ENCODE results near the gene SLC6A8.
A peak's percentile ranks its signal among the peaks of the same experiment; 100 is the strongest.
"Not testable (repeated sequence)": the region's sequence is repeated elsewhere in the genome, so short reads cannot be mapped to it uniquely, and the experiment has no call there.

Gene SLC6A8

DNA sequence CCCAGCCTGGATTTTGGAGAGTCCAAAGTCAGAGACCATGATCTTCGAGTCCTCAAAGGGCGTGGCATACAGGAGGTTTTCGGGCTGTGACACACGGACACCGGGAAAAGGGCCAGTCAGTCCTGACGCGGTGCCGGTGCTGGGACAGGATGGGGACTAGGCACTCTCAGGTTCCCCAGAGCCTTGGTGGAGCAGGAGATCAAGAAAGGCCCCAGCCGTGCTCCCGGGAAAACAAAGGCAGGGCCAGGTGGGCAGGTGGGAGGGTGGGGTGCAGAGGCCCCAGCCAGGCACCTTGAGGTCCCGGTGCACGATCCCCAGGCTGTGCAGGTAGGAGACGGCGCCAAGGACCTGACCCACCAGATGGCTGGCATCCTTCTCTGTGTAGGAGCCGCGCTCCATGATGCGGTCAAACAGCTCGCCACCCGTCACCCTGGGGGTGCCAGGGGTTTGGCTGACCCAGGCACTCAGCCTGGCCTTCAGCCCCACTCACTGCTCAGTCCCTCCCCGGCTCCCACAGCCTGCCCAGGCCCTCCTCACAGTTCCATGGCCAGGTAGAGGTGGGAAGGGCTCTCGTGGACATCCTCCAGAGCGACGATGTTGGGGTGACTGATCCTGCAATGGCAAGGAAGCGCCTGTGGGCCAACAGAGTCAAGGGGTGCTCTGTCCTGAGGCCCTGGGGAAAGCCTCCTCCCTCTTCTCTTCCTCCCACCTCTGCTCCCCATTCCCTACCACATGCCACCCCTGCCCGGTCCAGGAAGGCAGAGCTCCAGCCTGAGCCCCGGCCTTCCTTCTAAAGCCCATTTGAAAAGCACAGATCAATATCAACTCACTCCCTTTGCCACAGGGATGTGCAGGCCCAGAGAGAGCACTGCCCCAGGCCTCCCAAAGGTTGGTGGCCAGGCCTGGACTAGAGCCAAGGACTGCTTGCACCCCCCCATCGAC, 15.9 kb upstream of the SLC6A8 start:
- no peaks in the 10 kb centered on the region for H3K9me3 Mint-ChIP-seq
- ATAC-seq (replicated peaks; ENCODE audit: extremely low read depth, poor library complexity, severe bottlenecking): no peak
- no peak overlapping the region for H3K27ac Mint-ChIP-seq (ENCODE audit: low read depth)
- no peak for DNase-seq (ENCODE audit: low spot score in 2 of 2)
- H3K27me3 Mint-ChIP-seq: peaks cover 34% of the 10 kb centered on the region
- no peak overlapping the region for H3K4me3 Mint-ChIP-seq
- peaks cover 13% of the 10 kb centered on the region for H3K4me1 Mint-ChIP-seq
- H3K36me3 Mint-ChIP-seq (ENCODE audit: insufficient read depth): no peaks in the 10 kb centered on the region

DNA sequence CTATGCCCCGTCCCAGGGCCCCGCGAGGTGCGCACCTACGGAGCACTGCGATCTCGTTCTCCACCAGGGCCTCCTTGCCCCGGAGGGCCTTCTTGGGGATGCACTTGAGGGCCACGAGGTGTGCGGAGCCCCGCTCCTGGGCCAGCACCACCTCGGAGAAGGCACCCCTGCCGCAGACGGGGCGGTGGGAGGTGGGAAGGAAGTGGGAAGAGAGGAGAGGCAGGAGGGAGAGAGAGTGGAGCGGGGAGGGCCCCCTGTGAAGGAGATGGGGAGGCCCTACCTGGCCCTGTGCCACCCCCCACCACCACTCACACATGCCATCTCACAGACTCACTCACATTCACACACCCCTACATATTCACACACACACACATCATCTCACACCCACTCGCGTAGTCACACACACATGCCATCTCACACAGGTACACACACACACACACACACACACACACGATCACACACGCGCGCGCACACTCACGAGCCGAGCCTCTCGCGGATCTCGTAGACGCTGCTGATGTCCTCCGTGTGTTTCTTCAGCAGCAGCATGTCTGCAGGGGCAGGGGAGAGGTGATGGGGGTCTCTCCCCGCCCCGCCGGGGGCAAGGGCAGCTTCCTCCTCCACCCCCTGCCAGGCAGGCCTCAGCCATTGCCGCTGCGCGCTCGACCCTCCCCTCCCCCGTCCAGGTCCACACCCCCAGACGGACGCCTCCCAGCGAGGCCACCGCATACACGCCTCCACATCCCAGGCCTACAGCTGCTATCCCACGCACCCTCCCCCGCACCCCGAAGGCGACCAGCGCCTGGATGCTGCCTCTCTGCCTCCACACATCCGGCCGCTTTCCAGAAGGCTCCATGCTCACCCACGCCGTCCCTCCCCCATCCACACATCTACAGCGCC, 14.9 kb upstream of the SLC6A8 start:
- H3K4me3 Mint-ChIP-seq: no peak overlapping the region
- no peaks in the 10 kb centered on the region for H3K9me3 Mint-ChIP-seq
- no peaks in the 10 kb centered on the region for H3K36me3 Mint-ChIP-seq (ENCODE audit: insufficient read depth)
- DNase-seq (ENCODE audit: low spot score in 2 of 2) (no peak), ATAC-seq (replicated peaks; ENCODE audit: extremely low read depth, poor library complexity, severe bottlenecking) (no peak)
- peaks cover 9% of the 10 kb centered on the region for H3K4me1 Mint-ChIP-seq
- peaks cover 30% of the 10 kb centered on the region for H3K27me3 Mint-ChIP-seq
- H3K27ac Mint-ChIP-seq (ENCODE audit: low read depth): no peak overlapping the region

DNA sequence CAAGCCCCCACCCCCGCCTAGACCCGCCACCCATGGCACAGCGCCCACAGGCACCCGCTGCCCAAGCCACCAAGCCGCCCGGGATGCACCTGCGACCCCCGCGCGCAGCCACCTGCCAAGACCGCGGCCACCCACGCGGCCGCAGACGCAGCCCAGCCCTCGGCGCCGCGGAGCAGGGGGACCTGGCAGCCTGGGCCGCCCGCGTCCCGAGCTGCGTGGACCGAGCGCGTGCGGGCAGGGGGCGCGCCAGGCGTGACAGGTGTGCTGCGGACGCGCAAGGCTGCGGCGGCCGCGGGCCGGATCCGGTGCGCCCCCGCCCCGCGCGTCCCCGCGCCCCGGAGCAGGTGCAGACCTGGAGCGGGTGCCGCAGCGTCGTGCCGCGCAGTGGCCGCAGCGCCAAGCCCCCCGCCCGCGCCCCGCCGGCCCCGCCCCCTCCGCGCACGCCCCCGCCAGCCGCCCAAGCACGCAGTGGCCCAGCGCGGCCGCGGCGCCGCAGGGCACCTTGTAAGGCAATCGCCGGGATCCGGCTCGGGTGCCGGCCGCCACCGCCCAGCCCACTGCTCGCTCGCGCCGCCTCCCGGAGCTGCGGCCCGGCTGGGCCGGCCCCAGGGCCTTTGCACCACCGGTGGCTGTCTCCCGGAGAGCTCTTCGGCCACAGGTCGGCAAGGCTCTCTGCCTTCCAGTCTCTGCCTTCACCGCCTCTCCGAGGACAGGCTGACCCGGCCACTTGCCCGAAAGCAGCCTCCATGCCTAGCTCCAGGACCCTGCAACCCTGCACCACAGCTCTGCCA, 14.1 kb upstream of the SLC6A8 start, which contains the start of gene PNCK:
PNCK (minus strand) TSS at position 386 of the 791 bp plus-strand sequence. CDS start 737 bp downstream, outside the sequence.
- DNase-seq (ENCODE audit: low spot score in 2 of 2) (no peak), ATAC-seq (replicated peaks; ENCODE audit: extremely low read depth, poor library complexity, severe bottlenecking) (no peak)
- Mint-ChIP-seq H3K27me3 (peaks cover 26% of the 10 kb centered on the region), H3K4me1 (peaks cover 5% of the 10 kb centered on the region), H3K36me3 (ENCODE audit: insufficient read depth) (no peaks in the 10 kb centered on the region), H3K9me3 (no peaks in the 10 kb centered on the region), H3K27ac (ENCODE audit: low read depth) (no peak within 1 kb of the TSS), H3K4me3 (peak within 1 kb of the TSS; percentile 32)

DNA sequence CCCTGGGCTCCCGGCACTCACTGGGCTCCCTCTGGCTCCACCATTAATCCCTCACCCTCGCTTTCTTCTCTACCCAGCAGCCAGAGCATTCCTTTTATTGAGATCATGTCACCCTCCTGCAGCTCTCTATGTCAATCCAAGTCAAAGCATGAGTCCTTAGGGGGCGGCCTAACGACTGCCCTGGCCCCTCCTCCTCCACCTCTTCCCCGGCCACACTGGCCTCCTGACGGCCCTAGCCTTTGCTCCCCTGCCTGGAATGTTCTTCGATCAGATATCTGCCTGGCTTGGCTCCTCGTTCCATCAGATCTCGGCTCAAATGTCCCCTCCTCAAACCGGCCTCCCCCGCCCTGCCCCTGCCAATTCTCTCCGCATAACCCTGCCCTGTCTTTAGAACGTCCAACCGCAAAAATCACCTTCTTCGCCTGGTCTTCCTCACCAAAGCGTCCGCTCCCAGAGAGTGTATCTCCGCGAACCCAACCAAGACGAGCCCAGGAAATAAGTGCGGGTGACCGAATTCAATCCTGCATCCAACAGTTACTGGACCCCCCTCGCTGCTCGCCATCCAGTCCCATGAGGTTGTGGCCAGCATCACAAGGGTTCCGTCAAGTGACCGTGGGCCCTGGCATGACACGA, 13.4 kb upstream of the SLC6A8 start:
- H3K27me3 Mint-ChIP-seq: peaks cover 26% of the 10 kb centered on the region
- H3K27ac Mint-ChIP-seq (ENCODE audit: low read depth): no peak overlapping the region
- DNase-seq (ENCODE audit: low spot score in 2 of 2) (no peak), ATAC-seq (replicated peaks; ENCODE audit: extremely low read depth, poor library complexity, severe bottlenecking) (no peak)
- H3K4me1 Mint-ChIP-seq: peaks cover 5% of the 10 kb centered on the region
- H3K4me3 Mint-ChIP-seq: peak overlapping the region; percentile 32
- H3K9me3 Mint-ChIP-seq: no peaks in the 10 kb centered on the region
- no peaks in the 10 kb centered on the region for H3K36me3 Mint-ChIP-seq (ENCODE audit: insufficient read depth)

DNA sequence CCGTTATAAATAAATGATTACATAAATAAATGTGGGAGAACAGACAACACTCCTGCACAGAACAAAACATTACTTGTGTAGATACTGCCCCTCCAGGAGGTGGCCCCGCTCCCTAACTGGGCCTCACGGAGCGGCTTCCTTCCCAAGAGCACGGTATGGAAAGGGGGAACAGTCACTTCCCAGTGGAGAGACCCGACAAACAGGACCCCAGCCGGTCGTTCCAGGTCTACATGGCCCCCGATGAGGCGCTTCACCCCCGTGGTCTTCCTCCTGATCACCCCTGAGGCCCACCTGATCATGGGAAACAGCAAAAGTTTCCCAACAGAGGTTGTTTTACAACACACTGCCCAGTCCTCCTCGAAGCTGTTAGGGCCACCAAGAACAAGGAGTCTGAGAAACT, 6.6 kb upstream of the SLC6A8 start:
- no peak for DNase-seq (ENCODE audit: low spot score in 2 of 2)
- no peak overlapping the region for H3K27ac Mint-ChIP-seq (ENCODE audit: low read depth)

DNA sequence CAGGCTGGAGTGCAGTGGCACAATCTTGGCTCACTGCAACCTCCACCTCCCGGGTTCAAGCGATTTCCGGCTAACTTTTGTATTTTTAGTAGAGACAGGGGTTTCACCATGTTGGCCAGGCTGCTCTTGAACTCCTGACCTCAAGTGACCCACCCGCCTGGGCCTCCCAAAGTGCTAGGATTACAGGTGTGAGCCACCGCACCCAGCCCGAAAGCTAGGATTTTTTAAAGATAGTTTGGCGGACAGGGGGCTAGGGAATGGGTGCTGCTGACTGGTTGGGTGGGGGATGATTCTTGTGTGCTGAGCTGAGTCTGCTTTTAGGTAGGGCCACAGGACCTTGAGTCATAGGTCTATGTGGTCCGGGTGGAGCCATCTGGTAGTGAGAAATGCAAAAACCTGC, 4.2 kb upstream of the SLC6A8 start:
- not testable (repeated sequence) for H3K4me3 Mint-ChIP-seq; H3K4me1 Mint-ChIP-seq; ATAC-seq (replicated peaks; ENCODE audit: extremely low read depth, poor library complexity, severe bottlenecking); H3K27me3 Mint-ChIP-seq; H3K9me3 Mint-ChIP-seq; H3K36me3 Mint-ChIP-seq (ENCODE audit: insufficient read depth); H3K27ac Mint-ChIP-seq (ENCODE audit: low read depth); DNase-seq (ENCODE audit: low spot score in 2 of 2)

More for the DNA sequence above, 6.6 kb upstream of the SLC6A8 start:
- Mint-ChIP-seq H3K4me3 (no peak overlapping the region), H3K9me3 (no peaks in the 10 kb centered on the region), H3K36me3 (ENCODE audit: insufficient read depth) (no peaks in the 10 kb centered on the region), H3K27me3 (peaks cover 9% of the 10 kb centered on the region), H3K4me1 (no peaks in the 10 kb centered on the region)
- ATAC-seq (replicated peaks; ENCODE audit: extremely low read depth, poor library complexity, severe bottlenecking): no peak

DNA sequence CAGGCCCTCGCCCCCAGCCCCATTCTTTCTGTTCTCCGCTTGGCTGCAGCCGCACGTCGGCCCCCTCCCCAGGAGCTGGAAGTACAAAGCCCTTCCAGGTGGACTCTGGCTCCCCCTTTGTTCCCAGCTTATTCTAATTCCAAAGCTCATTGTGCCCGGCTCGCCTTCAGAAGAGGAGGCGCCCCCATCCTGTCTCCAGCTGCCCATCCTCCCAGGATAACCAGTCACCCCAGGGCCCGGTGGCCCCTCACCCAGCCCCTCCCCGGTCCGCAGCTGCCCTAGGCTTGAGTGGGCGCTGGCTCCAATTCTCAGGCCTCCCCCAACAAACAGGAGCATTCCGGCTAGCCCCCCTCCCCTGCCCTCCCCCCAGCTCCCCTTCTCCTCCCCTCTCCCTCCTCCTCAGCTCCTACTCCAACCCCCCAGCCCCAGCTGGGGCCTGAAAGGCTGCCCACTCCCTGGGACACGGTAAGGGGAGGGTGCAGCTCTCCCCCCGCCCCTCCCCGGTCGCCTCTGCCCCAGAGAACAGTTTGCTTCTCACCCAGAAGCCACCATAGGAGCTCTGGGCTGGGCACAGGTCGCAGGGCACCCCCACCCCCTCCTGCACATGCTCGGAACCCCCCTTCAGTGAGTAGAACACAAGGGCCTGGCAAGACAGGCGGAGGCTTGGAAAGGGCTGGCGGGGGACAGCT, 3.1 kb upstream of the SLC6A8 start:
- DNase-seq (ENCODE audit: low spot score in 2 of 2) (no peak), ATAC-seq (replicated peaks; ENCODE audit: extremely low read depth, poor library complexity, severe bottlenecking) (no peak)
- H3K4me1 Mint-ChIP-seq: no peaks in the 10 kb centered on the region
- H3K27ac Mint-ChIP-seq (ENCODE audit: low read depth): no peak overlapping the region
- H3K27me3 Mint-ChIP-seq: peaks cover 9% of the 10 kb centered on the region
- H3K4me3 Mint-ChIP-seq: no peak overlapping the region
- H3K9me3 Mint-ChIP-seq: no peaks in the 10 kb centered on the region
- peaks cover 4% of the 10 kb centered on the region for H3K36me3 Mint-ChIP-seq (ENCODE audit: insufficient read depth)

DNA sequence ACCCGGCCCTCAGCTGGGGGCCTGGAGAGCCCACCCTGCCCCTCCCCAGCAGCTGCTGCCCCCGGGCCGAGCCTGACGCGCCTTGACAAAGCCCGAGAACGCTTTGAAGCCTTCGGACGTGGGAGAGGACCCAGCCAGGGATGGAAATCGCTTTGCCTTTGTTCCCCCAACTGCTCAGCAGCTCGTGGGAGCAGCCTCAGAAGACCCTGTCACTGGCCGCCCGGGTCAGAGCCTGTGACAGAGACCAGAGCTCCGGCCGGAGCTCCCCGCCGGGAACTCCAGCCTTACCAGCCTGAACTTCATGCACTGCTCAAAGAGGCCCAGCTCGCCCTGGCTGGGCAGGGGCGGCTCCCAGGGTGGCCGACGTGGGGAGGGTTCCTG, 2.6 kb upstream of the SLC6A8 start:
- DNase-seq (ENCODE audit: low spot score in 2 of 2) (no peak), ATAC-seq (replicated peaks; ENCODE audit: extremely low read depth, poor library complexity, severe bottlenecking) (no peak)
- no peak overlapping the region for H3K27ac Mint-ChIP-seq (ENCODE audit: low read depth)
- no peaks in the 10 kb centered on the region for H3K9me3 Mint-ChIP-seq
- no peak overlapping the region for H3K4me3 Mint-ChIP-seq
- H3K27me3 Mint-ChIP-seq: peaks cover 5% of the 10 kb centered on the region
- H3K36me3 Mint-ChIP-seq (ENCODE audit: insufficient read depth): peaks cover 4% of the 10 kb centered on the region
- no peaks in the 10 kb centered on the region for H3K4me1 Mint-ChIP-seq

DNA sequence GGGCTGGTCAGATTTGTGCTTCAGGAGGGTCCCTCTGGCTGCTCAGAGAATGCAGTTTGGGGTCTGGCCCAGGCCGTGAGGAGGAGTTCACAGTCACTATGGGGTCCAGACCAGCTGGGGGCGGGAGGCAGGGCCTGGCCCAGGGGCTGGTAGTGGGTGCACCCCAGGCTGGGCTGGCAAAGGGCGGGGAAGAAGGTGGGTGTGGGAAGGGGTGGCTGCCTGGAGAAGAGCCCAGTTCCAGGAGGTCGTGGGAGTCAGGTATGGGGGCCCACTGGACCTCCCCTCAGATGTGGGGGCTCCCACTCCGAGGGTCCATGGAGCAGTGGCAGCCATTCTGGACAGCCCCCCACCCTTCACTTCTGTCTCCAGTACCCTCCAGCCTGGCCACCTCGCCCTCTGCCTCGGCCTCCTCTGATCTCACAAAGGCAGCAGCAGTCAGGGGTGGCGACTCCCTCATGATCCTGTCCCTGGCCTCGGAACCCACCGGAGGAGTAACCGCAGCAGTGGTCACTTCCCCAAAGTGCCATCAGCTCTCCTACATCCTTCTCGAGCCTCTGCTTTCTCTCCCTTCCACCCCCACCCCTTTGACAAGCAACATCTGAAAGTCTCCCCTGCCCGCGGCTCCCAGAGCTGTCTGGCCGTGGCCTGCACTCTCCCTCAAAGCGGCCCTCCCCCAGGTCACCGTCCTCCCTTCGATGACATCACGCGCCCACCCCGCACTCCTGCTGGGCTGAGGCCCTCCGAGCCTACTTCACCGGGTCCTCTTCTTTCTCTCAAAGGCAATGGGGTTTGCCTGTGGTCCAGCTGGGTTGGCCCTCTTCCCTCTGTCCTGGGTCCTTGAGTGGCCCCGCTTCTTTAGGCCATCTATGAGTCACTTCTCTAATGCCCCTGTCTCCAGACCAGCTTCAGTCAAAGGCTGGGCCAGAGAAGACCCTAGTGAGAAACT, 1.7 kb upstream of the SLC6A8 start:
- ATAC-seq (replicated peaks; ENCODE audit: extremely low read depth, poor library complexity, severe bottlenecking): no peak
- no peak overlapping the region for H3K4me3 Mint-ChIP-seq

DNA sequence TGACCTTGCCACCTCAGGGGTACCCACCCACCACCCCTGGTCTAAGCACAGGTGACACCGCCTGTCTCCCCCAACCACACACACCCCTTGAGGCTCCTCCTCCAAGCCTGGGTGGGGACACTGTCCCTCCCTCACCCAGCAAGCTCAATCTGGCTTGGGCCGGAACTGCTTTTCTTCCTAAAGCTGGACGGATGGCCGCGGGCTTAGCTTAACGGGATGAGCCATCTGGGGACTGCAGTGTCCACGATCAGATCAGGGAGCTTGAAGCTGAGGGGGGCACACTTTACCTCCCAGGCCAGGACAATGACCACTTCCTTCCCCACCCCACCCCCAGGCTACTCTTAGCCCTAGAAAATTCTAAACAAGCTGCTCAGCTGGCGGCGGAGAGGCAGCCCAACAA, 1.0 kb upstream of the SLC6A8 start:
- no peak for ATAC-seq (replicated peaks; ENCODE audit: extremely low read depth, poor library complexity, severe bottlenecking)
- no peak for DNase-seq (ENCODE audit: low spot score in 2 of 2)
- Mint-ChIP-seq H3K27ac (ENCODE audit: low read depth) (no peak overlapping the region), H3K36me3 (ENCODE audit: insufficient read depth) (peaks cover 4% of the 10 kb centered on the region), H3K4me3 (no peak overlapping the region), H3K27me3 (no peaks in the 10 kb centered on the region), H3K9me3 (no peaks in the 10 kb centered on the region), H3K4me1 (no peaks in the 10 kb centered on the region)

More for the DNA sequence above, 1.7 kb upstream of the SLC6A8 start:
- Mint-ChIP-seq H3K36me3 (ENCODE audit: insufficient read depth) (peaks cover 4% of the 10 kb centered on the region), H3K27ac (ENCODE audit: low read depth) (no peak overlapping the region), H3K9me3 (no peaks in the 10 kb centered on the region), H3K4me1 (no peaks in the 10 kb centered on the region), H3K27me3 (no peaks in the 10 kb centered on the region)
- no peak for DNase-seq (ENCODE audit: low spot score in 2 of 2)

DNA sequence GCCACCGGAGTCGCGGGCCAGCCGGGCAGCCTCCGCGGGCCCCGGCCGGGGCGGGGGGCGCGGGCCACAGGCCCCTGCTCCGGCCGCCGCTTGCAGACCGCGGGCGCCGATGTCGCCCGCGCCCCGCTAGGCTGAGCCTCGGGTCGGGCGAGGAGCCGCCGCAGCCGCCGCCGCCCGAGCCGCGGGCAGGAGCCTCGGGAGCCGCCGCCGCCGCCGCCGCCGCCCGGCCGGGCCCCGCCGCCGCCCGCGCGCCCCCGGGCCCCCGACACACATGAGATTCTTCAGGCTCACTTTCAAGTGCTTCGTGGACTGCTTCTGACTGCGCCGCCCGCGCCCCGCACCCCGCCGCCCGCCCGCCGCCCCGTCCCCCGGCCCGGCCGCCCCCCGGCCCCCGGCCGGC, 345 bp downstream of the SLC6A8 start:
- H3K4me3 Mint-ChIP-seq: no peak overlapping the region

More for the DNA sequence above, 345 bp downstream of the SLC6A8 start:
- H3K4me1 Mint-ChIP-seq: no peaks in the 10 kb centered on the region
- ATAC-seq (replicated peaks; ENCODE audit: extremely low read depth, poor library complexity, severe bottlenecking) (no peak), DNase-seq (ENCODE audit: low spot score in 2 of 2) (no peak)
- no peak overlapping the region for H3K27ac Mint-ChIP-seq (ENCODE audit: low read depth)
- no peaks in the 10 kb centered on the region for H3K9me3 Mint-ChIP-seq
- H3K36me3 Mint-ChIP-seq (ENCODE audit: insufficient read depth): peaks cover 4% of the 10 kb centered on the region
- no peaks in the 10 kb centered on the region for H3K27me3 Mint-ChIP-seq
